ENCODE results near the gene MRPS10. TPM values are rescaled to one million over a fixed set of nuclear protein-coding genes. Genes with fewer than 3 reads are reported as not detected.

The MRPS10 gene
- total and polyA plus RNA-seq, 2 donors (not counting 1 experiment from before 2014, with no cell fraction given): 10.5 to 26.4 TPM

GRCh38 chr6:42257063-42257462 is 39.4 kb upstream of the MRPS10 start:
- CTCF ChIA-PET: no interaction called here
- ATAC-seq (ENCODE audit: low read depth) (no peak), DNase-seq (no peak)
- Histone ChIP-seq H3K36me3 (replicated peaks in 1 of 2; ENCODE audit: control extremely low read depth in 1 of 2, control insufficient read depth in 1 of 2, extremely low read depth in 1 of 2, insufficient read depth in 2 of 2, low read length in 1 of 2) (no peaks in the 10 kb centered on the region), H3K4me3 (ENCODE audit: control extremely low read depth in 1 of 5, extremely low read depth in 1 of 5, insufficient read depth in 1 of 5, low read depth in 2 of 5, low read length in 4 of 5) (no peak overlapping the region), H3K27ac (ENCODE audit: low read length in 2 of 2) (no peak overlapping the region), H3K4me2 (replicated peaks; ENCODE audit: low read depth, low read length, poor library complexity, severe bottlenecking) (no peak overlapping the region), H2AFZ (ENCODE audit: insufficient read depth, low read depth, low read length, poor library complexity, severe bottlenecking) (no peak overlapping the region), H3K27me3 (replicated peaks in 1 of 4; ENCODE audit: control extremely low read depth in 1 of 4, control insufficient read depth in 3 of 4, insufficient read depth in 4 of 4, low read length in 3 of 4) (no peaks in the 10 kb centered on the region), H3K79me2 (ENCODE audit: control insufficient read depth, insufficient read depth, low read length) (no peaks in the 10 kb centered on the region), H3K9ac (ENCODE audit: low read length) (no peak overlapping the region), H4K20me1 (ENCODE audit: control insufficient read depth, insufficient read depth, low read length, poor library complexity, severe bottlenecking) (no peaks in the 10 kb centered on the region), H3K4me1 (ENCODE audit: control insufficient read depth in 2 of 2, insufficient read depth in 2 of 2, low read length in 2 of 2) (no peaks in the 10 kb centered on the region), H3K9me3 (ENCODE audit: control extremely low read depth in 1 of 3, control insufficient read depth in 2 of 3, insufficient read depth in 1 of 3, low read length in 2 of 3) (no peaks in the 10 kb centered on the region)
- WGBS (ENCODE audit: insufficient coverage): 100% methylated on average over 1 of the region's 3 CpGs
- Mint-ChIP-seq H3K9me3 (ENCODE audit: insufficient read depth) (no peaks in the 10 kb centered on the region), H3K27me3 (no peaks in the 10 kb centered on the region), H3K4me3 (no peak overlapping the region), H3K4me1 (no peaks in the 10 kb centered on the region), H3K27ac (no peak overlapping the region)
- TF ChIP-seq CTCF (IDR thresholded peaks at IDR 0.05) (no peak), EZH2 (IDR thresholded peaks at IDR 0.05; ENCODE audit: borderline replicate concordance, insufficient read depth, low read depth, low read length, poor library complexity, severe bottlenecking) (no peak)
- intact Hi-C loops (cut with micrococcal nuclease): no loop called here
- POLR2A ChIA-PET: no interaction called here

GRCh38 chr6:42255050-42255449 is 37.4 kb upstream of the MRPS10 start:
- H3K27me3 ChIP-seq (replicated peaks in 1 of 4; ENCODE audit: control extremely low read depth in 1 of 4, control insufficient read depth in 3 of 4, insufficient read depth in 4 of 4, low read length in 3 of 4): no peaks in the 10 kb centered on the region
- DNase-seq (no peak), ATAC-seq (ENCODE audit: low read depth) (no peak)
- Mint-ChIP-seq H3K9me3 (ENCODE audit: insufficient read depth) (no peaks in the 10 kb centered on the region), H3K4me3 (no peak overlapping the region), H3K27ac (no peak overlapping the region), H3K4me1 (no peaks in the 10 kb centered on the region), H3K27me3 (no peaks in the 10 kb centered on the region)
- H4K20me1 ChIP-seq (ENCODE audit: control insufficient read depth, insufficient read depth, low read length, poor library complexity, severe bottlenecking): no peaks in the 10 kb centered on the region
- WGBS (ENCODE audit: insufficient coverage): 100% methylated on average over 2 of the region's 5 CpGs
- no peaks in the 10 kb centered on the region for H3K36me3 ChIP-seq (replicated peaks in 1 of 2; ENCODE audit: control extremely low read depth in 1 of 2, control insufficient read depth in 1 of 2, extremely low read depth in 1 of 2, insufficient read depth in 2 of 2, low read length in 1 of 2)
- intact Hi-C loops (cut with micrococcal nuclease): no loop called here
- no peaks in the 10 kb centered on the region for H3K9me3 ChIP-seq (ENCODE audit: control extremely low read depth in 1 of 3, control insufficient read depth in 2 of 3, insufficient read depth in 1 of 3, low read length in 2 of 3)
- no peaks in the 10 kb centered on the region for H3K4me1 ChIP-seq (ENCODE audit: control insufficient read depth in 2 of 2, insufficient read depth in 2 of 2, low read length in 2 of 2)
- no peak overlapping the region for H2AFZ ChIP-seq (ENCODE audit: insufficient read depth, low read depth, low read length, poor library complexity, severe bottlenecking)
- TF ChIP-seq EZH2 (IDR thresholded peaks at IDR 0.05; ENCODE audit: borderline replicate concordance, insufficient read depth, low read depth, low read length, poor library complexity, severe bottlenecking): no peak
- no peak for TF ChIP-seq CTCF (IDR thresholded peaks at IDR 0.05)
- CTCF ChIA-PET: no interaction called here
- POLR2A ChIA-PET: no interaction called here
- no peak overlapping the region for H3K4me2 ChIP-seq (replicated peaks; ENCODE audit: low read depth, low read length, poor library complexity, severe bottlenecking)
- H3K27ac ChIP-seq (ENCODE audit: low read length in 2 of 2): no peak overlapping the region
- no peak overlapping the region for H3K9ac ChIP-seq (ENCODE audit: low read length)
- no peaks in the 10 kb centered on the region for H3K79me2 ChIP-seq (ENCODE audit: control insufficient read depth, insufficient read depth, low read length)
- no peak overlapping the region for H3K4me3 ChIP-seq (ENCODE audit: control extremely low read depth in 1 of 5, extremely low read depth in 1 of 5, insufficient read depth in 1 of 5, low read depth in 2 of 5, low read length in 4 of 5)
